ENCODE results near the gene MTHFD1L. TPM values are rescaled to one million over a fixed set of nuclear protein-coding genes. Genes with fewer than 3 reads are reported as not detected.

MTHFD1L gene
- total RNA-seq, 3 donors from 2014 or later: 3.5 to 15.1 (median 11.0) TPM

DNA sequence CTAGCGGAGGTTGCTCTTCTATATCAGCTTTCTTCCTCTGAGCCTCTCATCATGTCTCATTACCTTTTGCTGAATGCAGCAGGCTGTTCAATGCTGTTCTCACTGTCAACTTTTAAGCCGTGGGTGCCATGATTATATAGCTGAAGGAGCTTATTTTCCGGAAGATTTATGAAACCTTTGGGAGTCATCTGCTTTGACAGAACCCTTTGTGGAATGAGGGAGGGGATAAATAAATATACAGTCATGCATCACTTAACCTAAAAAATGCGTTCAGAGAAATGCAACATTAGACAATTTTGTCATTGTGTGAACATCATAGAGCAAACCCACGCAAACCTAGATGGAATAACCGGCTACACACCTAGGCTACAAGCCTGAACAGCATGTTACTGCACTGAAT, 272.0 kb downstream of the MTHFD1L start:
- no peaks in the 10 kb centered on the region for H3K27me3 ChIP-seq
- no peak overlapping the region for H3K27ac ChIP-seq
- no peak for DNase-seq (ENCODE audit: low spot score in 2 of 2)
- peaks cover 0 to 6% of the 10 kb centered on the region in 2 donors for H3K9me3 ChIP-seq
- TF ChIP-seq, protein P1, sequence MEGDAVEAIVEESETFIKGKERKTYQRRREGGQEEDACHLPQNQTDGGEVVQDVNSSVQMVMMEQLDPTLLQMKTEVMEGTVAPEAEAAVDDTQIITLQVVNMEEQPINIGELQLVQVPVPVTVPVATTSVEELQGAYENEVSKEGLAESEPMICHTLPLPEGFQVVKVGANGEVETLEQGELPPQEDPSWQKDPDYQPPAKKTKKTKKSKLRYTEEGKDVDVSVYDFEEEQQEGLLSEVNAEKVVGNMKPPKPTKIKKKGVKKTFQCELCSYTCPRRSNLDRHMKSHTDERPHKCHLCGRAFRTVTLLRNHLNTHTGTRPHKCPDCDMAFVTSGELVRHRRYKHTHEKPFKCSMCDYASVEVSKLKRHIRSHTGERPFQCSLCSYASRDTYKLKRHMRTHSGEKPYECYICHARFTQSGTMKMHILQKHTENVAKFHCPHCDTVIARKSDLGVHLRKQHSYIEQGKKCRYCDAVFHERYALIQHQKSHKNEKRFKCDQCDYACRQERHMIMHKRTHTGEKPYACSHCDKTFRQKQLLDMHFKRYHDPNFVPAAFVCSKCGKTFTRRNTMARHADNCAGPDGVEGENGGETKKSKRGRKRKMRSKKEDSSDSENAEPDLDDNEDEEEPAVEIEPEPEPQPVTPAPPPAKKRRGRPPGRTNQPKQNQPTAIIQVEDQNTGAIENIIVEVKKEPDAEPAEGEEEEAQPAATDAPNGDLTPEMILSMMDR (IDR thresholded peaks at IDR 0.05): no peak
- TF ChIP-seq POLR2A (IDR thresholded peaks at IDR 0.05) (no peak), POLR2AphosphoS5 (IDR thresholded peaks at IDR 0.05) (no peak)
- intact Hi-C loops (cut with DNase I; ENCODE audit: low total_unique reads): no loop called here
- no peak overlapping the region for H3K4me3 ChIP-seq
- H3K36me3 ChIP-seq: no peaks in the 10 kb centered on the region
- no peaks in the 10 kb centered on the region for H3K4me1 ChIP-seq

DNA sequence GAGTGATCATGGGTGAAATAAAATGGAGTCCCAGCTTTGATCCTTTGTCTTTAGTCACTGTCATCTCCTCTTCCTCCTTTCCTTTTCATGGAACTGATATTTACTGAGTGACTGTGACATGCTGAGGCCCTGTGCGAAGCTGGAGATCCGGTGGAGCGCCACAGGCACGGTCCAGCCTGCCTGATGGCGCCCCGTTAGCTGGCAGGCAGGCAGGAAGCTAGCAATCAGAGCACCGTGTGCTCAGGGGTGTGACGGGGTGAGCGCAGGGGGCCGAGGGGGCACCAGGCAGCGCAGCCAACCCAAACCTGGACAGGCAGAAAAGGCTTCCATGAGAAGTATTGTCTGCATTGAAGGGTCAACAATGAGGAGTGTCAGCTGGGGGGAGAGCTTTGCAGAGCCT, 274.0 kb downstream of the MTHFD1L start:
- intact Hi-C loops (cut with DNase I; ENCODE audit: low total_unique reads): no loop called here
- Histone ChIP-seq H3K27me3 (no peaks in the 10 kb centered on the region), H3K4me3 (no peak overlapping the region), H3K4me1 (no peaks in the 10 kb centered on the region), H3K9me3 (peaks cover 0 to 5% of the 10 kb centered on the region in 2 donors), H3K27ac (no peak overlapping the region), H3K36me3 (no peaks in the 10 kb centered on the region)
- TF ChIP-seq POLR2AphosphoS5 (IDR thresholded peaks at IDR 0.05) (no peak), POLR2A (IDR thresholded peaks at IDR 0.05) (no peak)
- TF ChIP-seq, protein P1 (IDR thresholded peaks at IDR 0.05): no peak
- no peak for DNase-seq (ENCODE audit: low spot score in 2 of 2)

DNA sequence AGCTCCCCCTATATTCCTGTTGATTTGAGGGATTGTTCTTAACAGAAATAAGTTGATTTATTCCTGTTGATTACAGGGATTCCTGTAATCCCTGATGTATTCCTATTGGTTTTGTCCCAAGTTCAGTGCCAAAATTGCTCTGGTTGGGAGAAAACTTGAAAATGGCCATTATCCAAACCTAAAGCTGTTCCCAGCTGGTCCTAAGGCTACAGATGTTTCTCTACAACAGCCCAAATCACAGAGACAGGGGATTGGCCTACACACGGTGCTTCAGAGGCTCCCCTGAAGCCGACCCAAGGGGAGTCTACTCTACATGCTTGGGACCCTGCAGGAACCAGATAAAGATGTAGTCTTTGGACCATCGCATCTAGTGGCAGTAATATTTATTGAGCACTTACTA, 275.3 kb downstream of the MTHFD1L start:
- Histone ChIP-seq H3K27me3 (no peaks in the 10 kb centered on the region), H3K4me1 (no peaks in the 10 kb centered on the region), H3K36me3 (no peaks in the 10 kb centered on the region), H3K4me3 (no peak overlapping the region), H3K9me3 (no peaks in the 10 kb centered on the region), H3K27ac (no peak overlapping the region)
- no peak for DNase-seq (ENCODE audit: low spot score in 2 of 2)
- no peak for TF ChIP-seq POLR2AphosphoS5 (IDR thresholded peaks at IDR 0.05)
- TF ChIP-seq POLR2A (IDR thresholded peaks at IDR 0.05): no peak
- TF ChIP-seq, protein P1 (IDR thresholded peaks at IDR 0.05): no peak
- intact Hi-C loops (cut with DNase I; ENCODE audit: low total_unique reads): no loop called here

DNA sequence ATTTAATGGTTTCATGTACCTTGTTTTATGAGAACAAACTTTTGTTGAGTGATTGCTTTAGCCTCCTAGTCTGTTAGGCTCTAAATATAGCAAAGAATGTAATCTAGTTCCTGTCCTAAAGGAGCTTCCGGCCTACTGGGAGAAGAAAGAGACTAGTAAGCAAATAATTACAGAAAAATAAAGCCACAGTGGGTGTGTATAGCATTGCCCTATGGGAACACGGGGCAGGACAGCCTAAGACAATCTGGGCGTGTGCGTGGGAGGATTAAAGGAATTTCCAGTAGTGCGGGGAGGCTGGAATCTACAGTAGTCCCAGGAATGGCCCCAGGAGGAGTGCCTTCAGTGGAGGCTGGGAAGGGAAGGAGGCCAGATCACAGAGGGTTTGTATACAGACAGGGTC, 276.2 kb downstream of the MTHFD1L start:
- Histone ChIP-seq H3K27ac (no peak overlapping the region), H3K4me3 (no peak overlapping the region), H3K36me3 (no peaks in the 10 kb centered on the region), H3K27me3 (no peaks in the 10 kb centered on the region), H3K4me1 (no peaks in the 10 kb centered on the region), H3K9me3 (no peaks in the 10 kb centered on the region)
- TF ChIP-seq, protein P1 (IDR thresholded peaks at IDR 0.05): no peak
- no peak for DNase-seq (ENCODE audit: low spot score in 2 of 2)
- intact Hi-C loops (cut with DNase I; ENCODE audit: low total_unique reads): no loop called here

DNA sequence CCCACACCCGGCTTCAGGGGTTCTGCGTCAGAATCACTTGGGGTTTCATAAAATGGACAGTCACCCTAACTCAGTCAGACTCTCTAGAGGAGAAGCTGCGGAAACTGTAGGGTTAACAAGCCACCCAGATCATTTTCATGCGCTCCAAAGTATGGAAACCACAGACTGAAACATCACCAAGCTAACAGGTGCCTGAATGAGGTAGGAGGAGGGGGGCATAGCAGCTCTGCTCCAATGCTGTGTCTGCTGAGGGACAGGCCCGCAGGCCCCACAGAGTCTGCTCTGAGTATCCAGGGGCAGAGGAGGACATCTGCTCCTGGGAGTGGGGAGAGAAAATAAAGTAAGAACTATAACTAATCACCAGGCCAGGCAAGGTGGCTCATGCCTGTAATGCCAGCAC, 277.2 kb downstream of the MTHFD1L start:
- no peaks in the 10 kb centered on the region for H3K9me3 ChIP-seq
- TF ChIP-seq, protein P1 (IDR thresholded peaks at IDR 0.05): no peak
- TF ChIP-seq POLR2A (IDR thresholded peaks at IDR 0.05) (no peak), POLR2AphosphoS5 (IDR thresholded peaks at IDR 0.05) (no peak)
- H3K36me3 ChIP-seq: no peaks in the 10 kb centered on the region
- no peak overlapping the region for H3K27ac ChIP-seq
- no peak overlapping the region for H3K4me3 ChIP-seq
- intact Hi-C loops (cut with DNase I; ENCODE audit: low total_unique reads): no loop called here
- no peaks in the 10 kb centered on the region for H3K4me1 ChIP-seq
- no peak for DNase-seq (ENCODE audit: low spot score in 2 of 2)
- H3K27me3 ChIP-seq: no peaks in the 10 kb centered on the region
